Measurements from ENCODE around the gene HPSE2. TPM values are rescaled to one million over a fixed set of nuclear protein-coding genes. Genes with fewer than 3 reads are reported as not detected.
"Not testable (repeated sequence)": the region's sequence is repeated elsewhere in the genome, so short reads cannot be mapped to it uniquely, and the experiment has no call there.

Gene HPSE2
- total and polyA plus RNA-seq, 5 donors, result 0.09 TPM; not detected in 4

DNA sequence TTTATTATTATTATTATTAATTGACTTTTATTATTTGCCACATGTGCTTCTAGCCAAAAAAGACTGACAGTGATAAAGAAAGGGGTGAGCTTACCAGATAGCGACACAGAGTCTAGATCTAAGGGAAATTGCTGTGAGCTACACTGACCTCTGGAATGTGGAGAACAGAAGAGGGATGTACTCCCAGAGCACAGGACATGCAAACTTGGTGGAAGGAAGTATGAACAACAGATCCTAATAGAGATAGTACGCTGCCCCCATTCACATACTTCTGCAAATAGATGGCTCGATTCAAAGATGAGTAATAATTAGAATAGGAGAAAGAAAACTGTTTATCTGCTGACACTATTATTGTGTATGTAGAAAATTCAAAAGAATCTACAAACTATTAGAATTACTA is 679.6 kb downstream of the HPSE2 start:
- Histone ChIP-seq H3K27me3 (ENCODE audit: control insufficient read depth, insufficient read depth) (no peaks in the 10 kb centered on the region), H3K27ac (ENCODE audit: low read length) (no peak overlapping the region), H3K9me3 (ENCODE audit: control insufficient read depth, low read length) (no peaks in the 10 kb centered on the region), H3K4me3 (ENCODE audit: low read length) (no peak overlapping the region), H3K4me1 (ENCODE audit: control insufficient read depth, insufficient read depth, low read length) (no peaks in the 10 kb centered on the region)
- intact Hi-C loops (cut with DNase I), result no loop called here
- DNase-seq (no peak), ATAC-seq (no peak)
- WGBS, result 57% methylated on average over 3 of the region's 3 CpGs

DNA sequence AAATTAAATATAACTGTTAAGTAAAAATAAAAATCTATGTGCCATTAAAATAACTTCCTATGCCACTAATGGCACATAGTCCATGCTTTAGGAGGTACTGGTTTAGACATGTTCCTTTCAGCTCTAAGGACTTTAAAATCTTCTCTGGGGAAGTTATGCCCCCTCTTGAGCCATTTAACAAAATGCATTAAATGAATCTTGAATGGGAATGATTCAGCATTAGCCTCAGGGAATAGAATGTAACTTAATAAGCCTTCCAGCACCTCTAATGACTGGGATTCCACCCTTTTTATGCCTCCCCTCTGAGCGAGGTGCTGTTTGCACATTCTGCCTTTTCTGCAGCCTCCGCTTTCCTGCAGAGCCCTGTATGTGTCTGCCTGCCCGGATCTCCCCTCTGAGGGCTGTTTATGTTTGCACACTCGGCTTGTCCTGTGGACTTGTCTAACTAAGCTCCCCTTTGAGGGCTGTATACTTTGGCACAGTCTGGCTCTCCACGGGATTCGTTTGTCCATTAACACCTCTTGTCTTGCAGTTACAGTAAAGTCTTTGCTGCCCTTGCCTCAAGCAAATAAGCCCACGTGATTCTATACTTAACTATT is 680.5 kb downstream of the HPSE2 start:
- no peak overlapping the region for H3K27ac ChIP-seq (ENCODE audit: low read length)
- no peaks in the 10 kb centered on the region for H3K27me3 ChIP-seq (ENCODE audit: control insufficient read depth, insufficient read depth)
- ATAC-seq (no peak), DNase-seq (no peak)
- H3K4me3 ChIP-seq (ENCODE audit: low read length), result no peak overlapping the region
- no peaks in the 10 kb centered on the region for H3K9me3 ChIP-seq (ENCODE audit: control insufficient read depth, low read length)
- H3K4me1 ChIP-seq (ENCODE audit: control insufficient read depth, insufficient read depth, low read length), result no peaks in the 10 kb centered on the region
- 35% methylated on average over 7 of the region's 7 CpGs for WGBS
- intact Hi-C loops (cut with DNase I), result no loop called here

DNA sequence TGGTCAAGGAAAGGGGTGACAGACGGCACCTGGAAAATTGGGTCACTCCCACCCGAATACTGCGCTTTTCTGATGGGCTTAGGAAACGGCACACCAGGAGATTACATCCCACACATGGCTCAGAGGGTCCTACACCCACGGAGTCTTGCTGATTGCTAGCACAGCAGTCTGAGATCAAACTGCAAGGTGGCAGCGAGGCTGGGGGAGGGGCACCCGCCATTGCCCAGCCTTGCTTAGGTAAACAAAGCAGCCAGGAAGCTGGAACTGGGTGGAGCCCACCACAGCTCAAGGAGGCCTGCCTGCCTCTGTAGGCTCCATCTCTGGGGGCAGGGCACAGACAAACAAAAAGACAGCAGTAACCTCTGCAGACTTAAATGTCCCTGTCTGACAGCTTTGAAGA is 694.1 kb downstream of the HPSE2 start:
- H3K4me3 ChIP-seq (ENCODE audit: low read length); H3K27ac ChIP-seq (ENCODE audit: low read length); intact Hi-C loops (cut with DNase I); ATAC-seq; H3K4me1 ChIP-seq (ENCODE audit: control insufficient read depth, insufficient read depth, low read length); H3K27me3 ChIP-seq (ENCODE audit: control insufficient read depth, insufficient read depth); H3K9me3 ChIP-seq (ENCODE audit: control insufficient read depth, low read length); DNase-seq: not testable (repeated sequence)
- 61% methylated on average over 7 of the region's 7 CpGs for WGBS

DNA sequence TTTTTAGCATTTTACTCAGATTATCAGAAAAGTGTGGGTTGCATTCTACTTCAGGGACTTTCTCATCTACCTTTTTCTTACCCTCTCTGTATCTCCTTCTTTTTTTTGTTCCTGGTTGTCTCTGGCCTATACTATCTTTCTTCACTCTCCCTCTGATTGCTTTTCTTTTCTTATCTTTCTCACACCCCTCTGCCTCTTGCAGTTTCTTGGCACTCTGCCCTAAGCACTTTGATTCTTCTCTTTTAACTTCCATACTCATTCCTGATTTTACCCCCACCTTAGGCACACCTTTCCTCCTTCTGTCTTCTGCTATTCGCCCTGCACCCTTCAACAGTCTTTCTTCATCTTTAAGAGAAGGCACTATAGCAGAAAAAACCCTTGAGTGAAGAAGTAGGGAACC is 696.1 kb downstream of the HPSE2 start:
- no peaks in the 10 kb centered on the region for H3K27me3 ChIP-seq (ENCODE audit: control insufficient read depth, insufficient read depth)

DNA sequence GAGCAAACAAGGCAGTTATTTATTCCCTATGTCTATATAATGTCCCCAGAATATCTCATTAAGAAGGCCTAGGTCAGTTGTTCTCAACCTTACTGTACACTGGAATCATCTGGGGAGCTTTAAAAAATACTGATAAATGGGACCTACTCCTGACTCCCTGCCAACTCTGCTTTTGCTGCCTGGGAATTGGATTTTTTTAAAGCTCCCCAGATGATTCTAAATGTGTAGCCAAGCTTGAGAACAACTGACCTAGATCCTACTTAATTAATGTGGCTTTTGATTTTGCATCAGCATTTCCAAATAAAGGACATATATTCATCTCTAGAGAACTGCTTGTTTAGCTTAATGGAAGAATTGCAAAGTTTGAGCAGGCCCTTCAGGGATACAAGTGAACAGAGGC is 697.2 kb downstream of the HPSE2 start:
- Histone ChIP-seq H3K27ac (ENCODE audit: low read length) (no peak overlapping the region), H3K4me3 (ENCODE audit: low read length) (no peak overlapping the region), H3K4me1 (ENCODE audit: control insufficient read depth, insufficient read depth, low read length) (no peaks in the 10 kb centered on the region), H3K9me3 (ENCODE audit: control insufficient read depth, low read length) (no peaks in the 10 kb centered on the region), H3K27me3 (ENCODE audit: control insufficient read depth, insufficient read depth) (no peaks in the 10 kb centered on the region)
- no peak for DNase-seq
- ATAC-seq, result no peak
- intact Hi-C loops (cut with DNase I), result no loop called here

More for the DNA sequence above, 696.1 kb downstream of the HPSE2 start:
- Histone ChIP-seq H3K4me3 (ENCODE audit: low read length) (no peak overlapping the region), H3K4me1 (ENCODE audit: control insufficient read depth, insufficient read depth, low read length) (no peaks in the 10 kb centered on the region), H3K27ac (ENCODE audit: low read length) (no peak overlapping the region), H3K9me3 (ENCODE audit: control insufficient read depth, low read length) (no peaks in the 10 kb centered on the region)
- DNase-seq, result no peak
- intact Hi-C loops (cut with DNase I), result no loop called here
- 67% methylated on average over 1 of the region's 1 CpG for WGBS
- ATAC-seq, result no peak

DNA sequence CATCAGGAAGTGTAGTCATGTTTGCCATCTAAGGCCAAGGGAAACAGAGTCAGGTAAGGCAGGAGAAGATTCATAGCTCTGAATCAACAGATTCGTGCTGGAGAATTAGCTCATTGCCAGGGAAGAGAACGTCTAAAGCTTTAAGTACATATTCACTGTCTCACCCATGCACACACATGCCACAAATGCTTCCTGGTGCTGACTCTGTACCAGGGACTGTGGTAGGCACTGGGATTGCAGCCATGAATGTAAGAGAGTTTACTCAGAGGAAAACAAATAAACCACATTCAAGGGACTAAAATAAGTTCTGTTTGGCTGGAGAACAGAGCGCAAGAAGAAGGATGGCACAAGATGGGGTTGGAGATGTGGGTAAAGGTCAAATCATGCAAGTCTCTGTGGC is 699.1 kb downstream of the HPSE2 start:
- no peaks in the 10 kb centered on the region for H3K9me3 ChIP-seq (ENCODE audit: control insufficient read depth, low read length)
- intact Hi-C loops (cut with DNase I), result no loop called here
- H3K27me3 ChIP-seq (ENCODE audit: control insufficient read depth, insufficient read depth), result no peaks in the 10 kb centered on the region
- DNase-seq (no peak), ATAC-seq (no peak)
- no peaks in the 10 kb centered on the region for H3K4me1 ChIP-seq (ENCODE audit: control insufficient read depth, insufficient read depth, low read length)
- H3K4me3 ChIP-seq (ENCODE audit: low read length), result no peak overlapping the region
- whole genome bisulfite sequencing, result 72% methylated on average over 3 of the region's 3 CpGs
- no peak overlapping the region for H3K27ac ChIP-seq (ENCODE audit: low read length)

DNA sequence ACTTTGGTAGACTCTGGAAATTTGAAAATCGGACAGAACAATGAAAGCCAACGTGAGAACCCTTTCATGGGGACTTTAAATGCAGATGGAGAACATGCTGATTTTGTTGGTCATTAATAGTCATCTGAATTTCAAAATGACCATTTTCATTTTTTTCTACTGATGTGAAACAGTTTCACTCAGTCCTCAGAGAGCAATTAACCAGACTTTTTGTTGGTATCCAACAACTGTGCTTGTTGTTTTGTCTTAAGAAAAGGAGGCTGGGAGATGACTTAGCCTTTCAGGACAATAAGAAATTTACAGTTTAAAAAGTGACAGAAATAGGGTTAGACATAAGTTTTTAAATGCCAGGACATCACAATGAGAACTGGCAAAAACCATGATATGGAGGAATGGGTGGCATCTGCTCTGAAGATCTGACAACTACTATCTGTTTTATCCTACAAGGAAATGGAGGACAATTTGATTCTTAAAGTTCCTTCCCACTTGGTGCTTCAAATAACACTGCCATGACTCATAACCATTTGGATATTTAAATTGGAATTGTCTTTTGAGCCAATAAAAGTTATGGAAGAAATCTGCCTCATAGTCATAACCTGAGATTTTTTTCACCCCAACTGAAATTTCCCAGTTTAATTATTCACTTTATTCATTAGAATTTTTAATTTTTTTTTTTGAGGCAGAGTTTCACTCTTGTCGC is 701.8 kb downstream of the HPSE2 start:
- WGBS, result 90% methylated on average over 3 of the region's 3 CpGs
- DNase-seq (no peak), ATAC-seq (no peak)
- Histone ChIP-seq H3K4me3 (ENCODE audit: low read length) (no peak overlapping the region), H3K4me1 (ENCODE audit: control insufficient read depth, insufficient read depth, low read length) (no peaks in the 10 kb centered on the region), H3K27me3 (ENCODE audit: control insufficient read depth, insufficient read depth) (no peaks in the 10 kb centered on the region), H3K27ac (ENCODE audit: low read length) (no peak overlapping the region), H3K9me3 (ENCODE audit: control insufficient read depth, low read length) (no peaks in the 10 kb centered on the region)
- intact Hi-C loops (cut with DNase I), result no loop called here

DNA sequence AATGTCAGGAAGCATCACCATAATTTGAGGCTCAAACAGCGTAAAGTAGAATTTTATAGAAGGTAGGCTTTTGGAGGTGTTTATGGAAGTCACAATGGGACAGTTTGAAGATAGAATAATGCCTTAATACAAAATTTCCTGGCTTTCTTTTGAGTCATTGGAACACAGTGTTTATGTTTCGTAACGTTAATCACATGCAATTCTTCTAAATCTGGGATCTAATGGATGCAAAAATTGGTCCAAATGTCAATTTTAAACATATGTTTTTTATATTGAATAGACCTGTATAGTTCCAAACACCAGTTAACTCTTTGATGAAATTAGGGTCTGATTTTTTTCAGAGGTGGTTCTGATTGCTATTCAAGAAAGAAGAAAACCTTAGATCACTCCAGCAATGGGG is 702.4 kb downstream of the HPSE2 start:
- intact Hi-C loops (cut with DNase I), result no loop called here

DNA sequence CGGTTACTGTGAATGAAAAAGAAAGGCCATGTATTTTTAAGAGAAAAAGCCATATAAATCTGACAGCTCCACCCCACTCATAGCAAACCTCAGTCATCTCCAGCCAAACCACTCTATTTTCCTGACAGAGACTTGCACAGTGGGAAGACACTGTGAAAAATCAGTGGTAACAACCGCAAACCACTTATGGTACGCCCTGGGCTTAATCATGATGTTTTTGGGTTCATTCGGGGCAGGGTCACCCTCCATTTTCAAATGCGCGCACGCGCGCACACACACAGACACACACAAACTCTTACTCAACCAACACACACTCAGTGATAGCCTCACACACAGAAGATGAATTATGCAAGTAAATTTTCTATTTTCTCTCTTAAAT is 706.9 kb downstream of the HPSE2 start:
- DNase-seq, result no peak
- ATAC-seq, result no peak
- no peak overlapping the region for H3K27ac ChIP-seq (ENCODE audit: low read length)
- H3K27me3 ChIP-seq (ENCODE audit: control insufficient read depth, insufficient read depth), result no peaks in the 10 kb centered on the region
- 94% methylated on average over 9 of the region's 9 CpGs for WGBS
- no peak overlapping the region for H3K4me3 ChIP-seq (ENCODE audit: low read length)
- H3K4me1 ChIP-seq (ENCODE audit: control insufficient read depth, insufficient read depth, low read length), result no peaks in the 10 kb centered on the region
- H3K9me3 ChIP-seq (ENCODE audit: control insufficient read depth, low read length), result no peaks in the 10 kb centered on the region
- intact Hi-C loops (cut with DNase I), result no loop called here

More for the DNA sequence above, 702.4 kb downstream of the HPSE2 start:
- Histone ChIP-seq H3K4me3 (ENCODE audit: low read length) (no peak overlapping the region), H3K9me3 (ENCODE audit: control insufficient read depth, low read length) (no peaks in the 10 kb centered on the region), H3K4me1 (ENCODE audit: control insufficient read depth, insufficient read depth, low read length) (no peaks in the 10 kb centered on the region), H3K27ac (ENCODE audit: low read length) (no peak overlapping the region), H3K27me3 (ENCODE audit: control insufficient read depth, insufficient read depth) (no peaks in the 10 kb centered on the region)
- WGBS, result 61% methylated on average over 3 of the region's 3 CpGs
- DNase-seq (no peak), ATAC-seq (no peak)

DNA sequence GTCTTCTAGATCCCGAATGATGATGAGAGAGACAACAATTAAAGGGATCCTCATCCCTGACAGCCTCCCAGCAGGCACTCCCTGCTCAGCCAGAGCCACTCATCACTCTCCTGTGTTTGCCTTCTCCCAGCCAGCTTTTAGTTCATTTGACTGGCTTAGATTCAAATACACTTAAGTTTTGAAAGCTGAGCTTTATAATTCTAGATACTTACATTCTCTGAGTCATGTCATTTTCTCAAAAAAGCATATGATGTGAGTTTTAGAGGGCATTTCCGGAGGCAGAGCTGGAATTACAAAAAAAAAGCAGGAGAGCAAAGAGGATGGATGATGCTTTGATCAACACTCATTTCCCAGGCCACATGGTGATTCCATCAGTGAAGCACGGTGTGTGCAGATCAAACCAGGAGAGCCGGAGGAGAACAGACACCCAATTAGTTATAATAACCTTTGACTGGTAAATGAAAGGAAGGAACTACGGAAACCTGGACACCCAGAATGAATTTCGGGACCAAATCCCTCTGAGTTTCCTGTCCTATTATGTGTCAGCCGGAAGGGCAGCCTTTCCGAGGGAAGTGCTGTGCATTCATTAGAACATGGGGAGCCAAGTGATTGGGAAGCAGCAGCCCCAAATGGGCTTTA is 707.4 kb downstream of the HPSE2 start:
- no peak overlapping the region for H3K4me3 ChIP-seq (ENCODE audit: low read length)
- no peak for ATAC-seq
- intact Hi-C loops (cut with DNase I), result no loop called here
- no peaks in the 10 kb centered on the region for H3K27me3 ChIP-seq (ENCODE audit: control insufficient read depth, insufficient read depth)
- 52% methylated on average over 8 of the region's 8 CpGs for WGBS
- H3K27ac ChIP-seq (ENCODE audit: low read length), result no peak overlapping the region
- H3K4me1 ChIP-seq (ENCODE audit: control insufficient read depth, insufficient read depth, low read length), result no peaks in the 10 kb centered on the region
- no peaks in the 10 kb centered on the region for H3K9me3 ChIP-seq (ENCODE audit: control insufficient read depth, low read length)
- DNase-seq, result no peak

DNA sequence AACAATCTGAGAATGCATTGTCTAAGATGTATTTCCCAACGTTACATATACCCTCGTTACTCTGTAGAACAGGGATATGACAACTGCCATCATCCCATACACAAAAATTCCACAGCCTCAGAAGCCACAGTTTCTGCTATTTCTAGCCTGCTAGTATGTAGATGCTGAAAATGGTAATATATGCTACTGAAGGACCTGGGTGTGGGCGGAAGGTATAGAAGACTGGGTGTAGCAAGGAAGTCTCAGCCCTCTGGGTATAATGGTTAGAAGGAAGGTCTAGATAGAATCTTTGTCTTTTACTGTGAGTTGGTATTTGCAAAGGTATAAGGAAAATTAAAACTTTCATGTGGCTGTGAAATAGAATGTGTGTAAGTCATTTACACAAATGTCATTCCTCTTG is 709.7 kb downstream of the HPSE2 start:
- no peak for DNase-seq
- H3K27ac ChIP-seq (ENCODE audit: low read length), result no peak overlapping the region
- no peaks in the 10 kb centered on the region for H3K27me3 ChIP-seq (ENCODE audit: control insufficient read depth, insufficient read depth)
- no peaks in the 10 kb centered on the region for H3K4me1 ChIP-seq (ENCODE audit: control insufficient read depth, insufficient read depth, low read length)
- no peak overlapping the region for H3K4me3 ChIP-seq (ENCODE audit: low read length)
- H3K9me3 ChIP-seq (ENCODE audit: control insufficient read depth, low read length), result no peaks in the 10 kb centered on the region
- ATAC-seq, result no peak
- WGBS, result 89% methylated on average over 3 of the region's 3 CpGs
- intact Hi-C loops (cut with DNase I), result no loop called here
